Measurements from ENCODE around the gene RUNX3.

DNA sequence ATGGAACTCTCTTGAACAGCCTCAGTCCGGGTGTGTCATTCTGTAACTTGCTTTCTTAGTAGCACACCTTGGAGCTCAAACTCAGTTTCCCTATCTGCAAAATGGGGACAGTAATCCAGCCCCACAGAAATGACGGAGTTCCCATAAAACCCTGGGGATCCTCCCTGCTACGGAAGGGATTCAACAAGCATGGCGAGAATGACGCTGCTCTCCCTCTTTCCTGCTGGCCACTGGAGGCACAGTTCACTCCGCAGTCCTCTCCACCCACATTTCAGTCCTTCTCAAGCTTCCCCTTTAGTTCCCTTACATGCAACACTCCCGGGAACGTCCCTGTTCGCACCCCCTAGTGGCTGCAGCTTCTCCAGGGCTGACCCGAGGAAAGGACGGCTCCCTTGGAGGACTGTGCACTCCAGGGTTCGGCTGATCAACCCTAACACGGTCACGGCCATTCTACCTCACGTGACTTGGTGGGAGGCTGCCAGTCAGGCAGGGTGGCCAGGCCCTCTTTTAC is 20.6 kb downstream of the RUNX3 start:
- TF ChIP-seq, protein P1, sequence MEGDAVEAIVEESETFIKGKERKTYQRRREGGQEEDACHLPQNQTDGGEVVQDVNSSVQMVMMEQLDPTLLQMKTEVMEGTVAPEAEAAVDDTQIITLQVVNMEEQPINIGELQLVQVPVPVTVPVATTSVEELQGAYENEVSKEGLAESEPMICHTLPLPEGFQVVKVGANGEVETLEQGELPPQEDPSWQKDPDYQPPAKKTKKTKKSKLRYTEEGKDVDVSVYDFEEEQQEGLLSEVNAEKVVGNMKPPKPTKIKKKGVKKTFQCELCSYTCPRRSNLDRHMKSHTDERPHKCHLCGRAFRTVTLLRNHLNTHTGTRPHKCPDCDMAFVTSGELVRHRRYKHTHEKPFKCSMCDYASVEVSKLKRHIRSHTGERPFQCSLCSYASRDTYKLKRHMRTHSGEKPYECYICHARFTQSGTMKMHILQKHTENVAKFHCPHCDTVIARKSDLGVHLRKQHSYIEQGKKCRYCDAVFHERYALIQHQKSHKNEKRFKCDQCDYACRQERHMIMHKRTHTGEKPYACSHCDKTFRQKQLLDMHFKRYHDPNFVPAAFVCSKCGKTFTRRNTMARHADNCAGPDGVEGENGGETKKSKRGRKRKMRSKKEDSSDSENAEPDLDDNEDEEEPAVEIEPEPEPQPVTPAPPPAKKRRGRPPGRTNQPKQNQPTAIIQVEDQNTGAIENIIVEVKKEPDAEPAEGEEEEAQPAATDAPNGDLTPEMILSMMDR (IDR thresholded peaks at IDR 0.05; ENCODE audit: low read depth, low read length, missing input control) = peak; percentile 41
- TF ChIP-seq JUND (IDR thresholded peaks at IDR 0.05) (no peak), TAF1 (conservative IDR thresholded peaks at IDR 0.05) (no peak), EGR1 (IDR thresholded peaks at IDR 0.05; ENCODE audit: low read depth in 2 of 2) (no peak), RAD21 (IDR thresholded peaks at IDR 0.05) (peak in 1 of 2 donors; percentile 76), YY1 (IDR thresholded peaks at IDR 0.05) (no peak), SP1 (IDR thresholded peaks at IDR 0.05) (no peak), NR2F2 (IDR thresholded peaks at IDR 0.05) (no peak)
- TF ChIP-seq, protein P2, sequence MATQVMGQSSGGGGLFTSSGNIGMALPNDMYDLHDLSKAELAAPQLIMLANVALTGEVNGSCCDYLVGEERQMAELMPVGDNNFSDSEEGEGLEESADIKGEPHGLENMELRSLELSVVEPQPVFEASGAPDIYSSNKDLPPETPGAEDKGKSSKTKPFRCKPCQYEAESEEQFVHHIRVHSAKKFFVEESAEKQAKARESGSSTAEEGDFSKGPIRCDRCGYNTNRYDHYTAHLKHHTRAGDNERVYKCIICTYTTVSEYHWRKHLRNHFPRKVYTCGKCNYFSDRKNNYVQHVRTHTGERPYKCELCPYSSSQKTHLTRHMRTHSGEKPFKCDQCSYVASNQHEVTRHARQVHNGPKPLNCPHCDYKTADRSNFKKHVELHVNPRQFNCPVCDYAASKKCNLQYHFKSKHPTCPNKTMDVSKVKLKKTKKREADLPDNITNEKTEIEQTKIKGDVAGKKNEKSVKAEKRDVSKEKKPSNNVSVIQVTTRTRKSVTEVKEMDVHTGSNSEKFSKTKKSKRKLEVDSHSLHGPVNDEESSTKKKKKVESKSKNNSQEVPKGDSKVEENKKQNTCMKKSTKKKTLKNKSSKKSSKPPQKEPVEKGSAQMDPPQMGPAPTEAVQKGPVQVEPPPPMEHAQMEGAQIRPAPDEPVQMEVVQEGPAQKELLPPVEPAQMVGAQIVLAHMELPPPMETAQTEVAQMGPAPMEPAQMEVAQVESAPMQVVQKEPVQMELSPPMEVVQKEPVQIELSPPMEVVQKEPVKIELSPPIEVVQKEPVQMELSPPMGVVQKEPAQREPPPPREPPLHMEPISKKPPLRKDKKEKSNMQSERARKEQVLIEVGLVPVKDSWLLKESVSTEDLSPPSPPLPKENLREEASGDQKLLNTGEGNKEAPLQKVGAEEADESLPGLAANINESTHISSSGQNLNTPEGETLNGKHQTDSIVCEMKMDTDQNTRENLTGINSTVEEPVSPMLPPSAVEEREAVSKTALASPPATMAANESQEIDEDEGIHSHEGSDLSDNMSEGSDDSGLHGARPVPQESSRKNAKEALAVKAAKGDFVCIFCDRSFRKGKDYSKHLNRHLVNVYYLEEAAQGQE (IDR thresholded peaks at IDR 0.05) = no peak
- TF ChIP-seq, protein P3, sequence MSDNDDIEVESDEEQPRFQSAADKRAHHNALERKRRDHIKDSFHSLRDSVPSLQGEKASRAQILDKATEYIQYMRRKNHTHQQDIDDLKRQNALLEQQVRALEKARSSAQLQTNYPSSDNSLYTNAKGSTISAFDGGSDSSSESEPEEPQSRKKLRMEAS (IDR thresholded peaks at IDR 0.05) = no peak
- TF ChIP-seq, protein P4, sequence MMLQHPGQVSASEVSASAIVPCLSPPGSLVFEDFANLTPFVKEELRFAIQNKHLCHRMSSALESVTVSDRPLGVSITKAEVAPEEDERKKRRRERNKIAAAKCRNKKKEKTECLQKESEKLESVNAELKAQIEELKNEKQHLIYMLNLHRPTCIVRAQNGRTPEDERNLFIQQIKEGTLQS (IDR thresholded peaks at IDR 0.05) = no peak
